Gastrocnemius medialis (tissue), 4 donors: ENCODE measurements around the gene CA10. TPM values are rescaled to one million over a fixed set of nuclear protein-coding genes. Genes with fewer than 3 reads are reported as not detected.

ENCODE experiments used
- ATAC-seq, 2 donors: fragments of 150-250 bp; one replicate each; pipeline ENCODE4 v1.9.1; 2016
- DNase-seq, 2 donors: peaks; one replicate each; pipeline ENCODE4 v3.0.0-alpha.2; 2019
- H3K27ac ChIP-seq, 4 donors: fragments of 200-600 bp; sonication (generic); 1 replicate in 1 of 4; 2 replicates in 3 of 4; pipeline ENCODE4 v1.5.1; 2016 to 2018; ENCODE audit warnings: mild to moderate bottlenecking in 2 of 4, moderate library complexity in 1 of 4
- H3K27me3 ChIP-seq, 3 donors: fragments of 200-600 bp; sonication (generic) in 2 of 3; 1 replicate in 1 of 3; 2 replicates in 2 of 3; pipeline versions ENCODE4 v1.5.1 to v1.6.0; 2016 to 2019; ENCODE audit warnings: mild to moderate bottlenecking in 1 of 3, moderate library complexity in 1 of 3
- H3K36me3 ChIP-seq, 2 donors: fragments of 200-600 bp; sonication (generic) in 1 of 2; one replicate each; pipeline ENCODE4 v1.5.1; 2017 to 2018
- H3K4me1 ChIP-seq, 2 donors: fragments of 200-600 bp; sonication (generic) in 1 of 2; one replicate each; pipeline ENCODE4 v1.5.1; 2016 to 2017; ENCODE audit warnings: mild to moderate bottlenecking in 2 of 2
- H3K4me3 ChIP-seq, 4 donors: fragments of 200-600 bp; sonication (generic) in 3 of 4; 1 replicate in 1 of 4; 2 replicates in 3 of 4; pipeline ENCODE4 v1.5.1; 2016 to 2019; ENCODE audit warnings: mild to moderate bottlenecking in 2 of 4
- H3K9me3 ChIP-seq, 3 donors: fragments of 200-600 bp; sonication (generic) in 2 of 3; 1 replicate in 1 of 3; 2 replicates in 2 of 3; pipeline ENCODE4 v1.5.1; 2016 to 2019
- CTCF ChIP-seq, 5 experiments: fragments of 450-650 bp in 3 of 5; fragments of 200-600 bp in 2 of 5; sonication (generic) in 2 of 5; IDR thresholded peaks in 4 of 5; conservative IDR thresholded peaks in 1 of 5; 1 replicate in 4 of 5; 2 replicates in 1 of 5; pipeline ENCODE4 v1.5.1; 2016 to 2019; ENCODE audit warnings: antibody characterized with exemption in 5 of 5, mild to moderate bottlenecking in 3 of 5, moderate library complexity in 3 of 5
- POLR2A ChIP-seq, 2 donors: fragments of 450-650 bp; IDR thresholded peaks; one replicate each; pipeline ENCODE4 v1.6.1; 2017; ENCODE audit warnings: antibody characterized with exemption in 2 of 2, mild to moderate bottlenecking in 2 of 2, moderate library complexity in 2 of 2
- in situ Hi-C, 4 donors: fragments of 200-750 bp; cut with MboI; loops; one replicate each; pipeline versions ENCODE4 v1.15.0 to v1.8.0; 2017; ENCODE audit warnings: low sequenced_read_pairs in 4 of 4
- intact Hi-C: fragments of 100-400 bp; cut with DNase I; formaldehyde crosslinking; loops from one replicate; pipeline ENCODE4 v1.15.1; 2023; ENCODE audit warnings: low total_unique reads
- total RNA-seq, 4 donors: library from RNA; depleted of rRNA; stranded (reverse); fragments of >200 nt; gene quantifications; one replicate each; pipeline versions ENCODE4 v1.1.0 to v1.2.3, GENCODE V29; 2016

The CA10 gene
- total RNA-seq, 4 donors from 2014 or later, result not detected

- in situ Hi-C loops, result no loop called here
- TF ChIP-seq POLR2A (IDR thresholded peaks at IDR 0.05), result no peak
- TF ChIP-seq CTCF (IDR thresholded peaks at IDR 0.05 in 4 of 5, conservative IDR thresholded peaks at IDR 0.05 in 1 of 5), result no peak
- H3K4me3 ChIP-seq, result no peak overlapping the region
- no peaks in the 10 kb centered on the region for H3K36me3 ChIP-seq
- H3K4me1 ChIP-seq, result no peaks in the 10 kb centered on the region
- ATAC-seq (no peak), DNase-seq (no peak)
- intact Hi-C loops, result no loop called here
- no peak overlapping the region for H3K27ac ChIP-seq
- H3K9me3 ChIP-seq, result no peaks in the 10 kb centered on the region
- no peaks in the 10 kb centered on the region for H3K27me3 ChIP-seq
Observed at GRCh38 chr17:51745993-51746392, 412.5 kb downstream of the CA10 start.

- intact Hi-C loops, result no loop called here
- H3K36me3 ChIP-seq, result no peaks in the 10 kb centered on the region
Observed at GRCh38 chr17:51743477-51743876, 415.0 kb downstream of the CA10 start.

GRCh38 chr17:51742571-51742970 lies 415.9 kb downstream of the CA10 start:
- H3K4me3 ChIP-seq, result no peak overlapping the region
- DNase-seq (no peak), ATAC-seq (no peak)
- in situ Hi-C loops (no loop called here), intact Hi-C loops (no loop called here)
- H3K36me3 ChIP-seq, result no peaks in the 10 kb centered on the region
- TF ChIP-seq CTCF (IDR thresholded peaks at IDR 0.05 in 4 of 5, conservative IDR thresholded peaks at IDR 0.05 in 1 of 5) (no peak), POLR2A (IDR thresholded peaks at IDR 0.05) (no peak)
- H3K27ac ChIP-seq, result no peak overlapping the region
- no peaks in the 10 kb centered on the region for H3K27me3 ChIP-seq
- H3K4me1 ChIP-seq, result no peaks in the 10 kb centered on the region
- H3K9me3 ChIP-seq, result no peaks in the 10 kb centered on the region

More at GRCh38 chr17:51743477-51743876, 415.0 kb downstream of the CA10 start:
- DNase-seq (no peak), ATAC-seq (no peak)
- in situ Hi-C loops, result no loop called here
- Histone ChIP-seq H3K4me3 (no peak overlapping the region), H3K9me3 (no peaks in the 10 kb centered on the region), H3K27me3 (no peaks in the 10 kb centered on the region), H3K4me1 (no peaks in the 10 kb centered on the region), H3K27ac (no peak overlapping the region)
- TF ChIP-seq CTCF (IDR thresholded peaks at IDR 0.05 in 4 of 5, conservative IDR thresholded peaks at IDR 0.05 in 1 of 5) (no peak), POLR2A (IDR thresholded peaks at IDR 0.05) (no peak)

GRCh38 chr17:51741458-51741857 lies 417.1 kb downstream of the CA10 start:
- no peak for TF ChIP-seq POLR2A (IDR thresholded peaks at IDR 0.05)
- no peak for TF ChIP-seq CTCF (IDR thresholded peaks at IDR 0.05 in 4 of 5, conservative IDR thresholded peaks at IDR 0.05 in 1 of 5)
- intact Hi-C loops (no loop called here), in situ Hi-C loops (no loop called here)

GRCh38 chr17:51740531-51740930 lies 418.0 kb downstream of the CA10 start:
- in situ Hi-C loops, result no loop called here
- intact Hi-C loops, result no loop called here
- no peaks in the 10 kb centered on the region for H3K36me3 ChIP-seq
- H3K4me3 ChIP-seq, result no peak overlapping the region
- DNase-seq, result no peak
- no peaks in the 10 kb centered on the region for H3K9me3 ChIP-seq
- no peaks in the 10 kb centered on the region for H3K4me1 ChIP-seq
- H3K27me3 ChIP-seq, result no peaks in the 10 kb centered on the region
- no peak overlapping the region for H3K27ac ChIP-seq
- ATAC-seq, result no peak
- TF ChIP-seq POLR2A (IDR thresholded peaks at IDR 0.05), result no peak
- no peak for TF ChIP-seq CTCF (IDR thresholded peaks at IDR 0.05 in 4 of 5, conservative IDR thresholded peaks at IDR 0.05 in 1 of 5)

More at GRCh38 chr17:51741458-51741857, 417.1 kb downstream of the CA10 start:
- ATAC-seq (no peak), DNase-seq (no peak)
- H3K27ac ChIP-seq, result no peak overlapping the region
- H3K27me3 ChIP-seq, result no peaks in the 10 kb centered on the region
- no peak overlapping the region for H3K4me3 ChIP-seq
- no peaks in the 10 kb centered on the region for H3K9me3 ChIP-seq
- no peaks in the 10 kb centered on the region for H3K4me1 ChIP-seq
- H3K36me3 ChIP-seq, result no peaks in the 10 kb centered on the region
